Chondrocyte (in vitro differentiated cells): Measurements from ENCODE around the gene LRRC8A. TPM values are rescaled to one million over a fixed set of nuclear protein-coding genes. Genes with fewer than 3 reads are reported as not detected.
A peak's percentile ranks its signal among the peaks of the same experiment; 100 is the strongest.
"Not testable (repeated sequence)": the region's sequence is repeated elsewhere in the genome, so short reads cannot be mapped to it uniquely, and the experiment has no call there.

ENCODE experiments used
- DNase-seq: peaks from one replicate; pipeline ENCODE4 v3.0.0; 2021; ENCODE audit warnings: mixed read lengths, low spot score
- H3K27ac Mint-ChIP-seq: one replicate; pipeline ENCODE4 v1.8.0; 2021; ENCODE audit warnings: mild to moderate bottlenecking, moderate library complexity, mixed read lengths; ENCODE audit not compliant: unreplicated experiment
- H3K27me3 Mint-ChIP-seq: 2 replicates; pipeline ENCODE4 v1.8.0; 2021; ENCODE audit warnings: low read depth, mixed read lengths
- H3K36me3 Mint-ChIP-seq: 2 replicates; pipeline ENCODE4 v1.8.0; 2021; ENCODE audit warnings: low read depth, mixed read lengths
- H3K4me1 Mint-ChIP-seq: 2 replicates; pipeline ENCODE4 v1.8.0; 2021; ENCODE audit warnings: low read depth, mild to moderate bottlenecking, mixed read lengths
- H3K4me3 Mint-ChIP-seq: one replicate; pipeline ENCODE4 v1.8.0; 2021; ENCODE audit warnings: mild to moderate bottlenecking, moderate library complexity, mixed read lengths; ENCODE audit not compliant: unreplicated experiment
- H3K9me3 Mint-ChIP-seq: 2 replicates; pipeline ENCODE4 v1.8.0; 2021; ENCODE audit warnings: low read depth, mixed read lengths
- CTCF ChIP-seq: fragments of 200-600 bp; sonication (generic); IDR thresholded peaks from 2 replicates; pipeline ENCODE4 v1.5.0; 2021; ENCODE audit warnings: antibody characterized with exemption, mild to moderate bottlenecking, moderate library complexity
- total RNA-seq: library from RNA; stranded (reverse); gene quantifications from 3 replicates; pipeline ENCODE4 v1.2.1, GENCODE V29; 2021

LRRC8A gene
- total RNA-seq, 1 donor from 2014 or later = 55.0 TPM

- no peaks in the 10 kb centered on the region for H3K27me3 Mint-ChIP-seq
- TF ChIP-seq CTCF = no peak
- H3K4me1 Mint-ChIP-seq = peaks cover 3% of the 10 kb centered on the region
- H3K9me3 Mint-ChIP-seq = no peaks in the 10 kb centered on the region
- no peaks in the 10 kb centered on the region for H3K36me3 Mint-ChIP-seq
- H3K27ac Mint-ChIP-seq = no peak overlapping the region
- H3K4me3 Mint-ChIP-seq = no peak overlapping the region
- no peak for DNase-seq
Observed at GRCh38 chr9:128860937-128861336, 21.0 kb upstream of the LRRC8A start.

- no peaks in the 10 kb centered on the region for H3K27me3 Mint-ChIP-seq
- no peak overlapping the region for H3K4me3 Mint-ChIP-seq
- no peaks in the 10 kb centered on the region for H3K9me3 Mint-ChIP-seq
- peaks cover 3% of the 10 kb centered on the region for H3K4me1 Mint-ChIP-seq
- H3K36me3 Mint-ChIP-seq = no peaks in the 10 kb centered on the region
- H3K27ac Mint-ChIP-seq = no peak overlapping the region
- no peak for DNase-seq
- no peak for TF ChIP-seq CTCF
Observed at GRCh38 chr9:128861501-128861900, 20.4 kb upstream of the LRRC8A start.

GRCh38 chr9:128862401-128862851 lies 19.5 kb upstream of the LRRC8A start:
- TF ChIP-seq CTCF = no peak
- no peaks in the 10 kb centered on the region for H3K27me3 Mint-ChIP-seq
- no peak overlapping the region for H3K4me3 Mint-ChIP-seq
- peaks cover 3% of the 10 kb centered on the region for H3K4me1 Mint-ChIP-seq
- no peak overlapping the region for H3K27ac Mint-ChIP-seq
- DNase-seq = no peak
- H3K9me3 Mint-ChIP-seq = no peaks in the 10 kb centered on the region
- H3K36me3 Mint-ChIP-seq = no peaks in the 10 kb centered on the region

- Mint-ChIP-seq H3K4me3 (no peak overlapping the region), H3K27me3 (no peaks in the 10 kb centered on the region), H3K27ac (no peak overlapping the region), H3K36me3 (no peaks in the 10 kb centered on the region), H3K9me3 (no peaks in the 10 kb centered on the region), H3K4me1 (peaks cover 3% of the 10 kb centered on the region)
- peak; percentile 96 for TF ChIP-seq CTCF
- no peak for DNase-seq
Observed at GRCh38 chr9:128863647-128864046, 18.3 kb upstream of the LRRC8A start.

- Mint-ChIP-seq H3K9me3 (no peaks in the 10 kb centered on the region), H3K36me3 (no peaks in the 10 kb centered on the region), H3K27me3 (no peaks in the 10 kb centered on the region), H3K4me3 (no peak overlapping the region), H3K27ac (no peak overlapping the region), H3K4me1 (peaks cover 3% of the 10 kb centered on the region)
- TF ChIP-seq CTCF = no peak
- DNase-seq = no peak
Observed at GRCh38 chr9:128870128-128870940, 11.6 kb upstream of the LRRC8A start.

- not testable (repeated sequence) for H3K4me3 Mint-ChIP-seq, H3K27ac Mint-ChIP-seq, H3K27me3 Mint-ChIP-seq, H3K36me3 Mint-ChIP-seq, H3K9me3 Mint-ChIP-seq, H3K4me1 Mint-ChIP-seq, DNase-seq
Observed at GRCh38 chr9:128870941-128871265, 11.0 kb upstream of the LRRC8A start.
